Epithelial cell of prostate (primary cell): ENCODE data around the gene SERPINB10.
"Not testable (repeated sequence)": the region's sequence is repeated elsewhere in the genome, so short reads cannot be mapped to it uniquely, and the experiment has no call there.

Experiments
- DNase-seq: peaks from one replicate; pipeline ENCODE4 v3.0.0-alpha.2; 2011; ENCODE audit warnings: low read depth, low spot score
- H3K27ac ChIP-seq: fragments of 450-650 bp; 2 replicates; pipeline ENCODE4 v1.5.1; 2017; ENCODE audit warnings: mild to moderate bottlenecking

The SERPINB10 gene

GRCh38 chr18:63890237-63890949, 17.4 kb upstream of the SERPINB10 start:
- DNase-seq: no peak
- peak overlapping the region; percentile 95 for H3K27ac ChIP-seq

- DNase-seq: no peak
- peak overlapping the region; percentile 95 for H3K27ac ChIP-seq
These were observed 16.8 kb upstream of the SERPINB10 start for GRCh38 chr18:63890950-63891304.

GRCh38 chr18:63892566-63892965, 15.2 kb upstream of the SERPINB10 start:
- H3K27ac ChIP-seq: peak overlapping the region; percentile 25
- DNase-seq: no peak

- no peak for DNase-seq
- peak overlapping the region; percentile 25 for H3K27ac ChIP-seq
These were observed 13.5 kb upstream of the SERPINB10 start for GRCh38 chr18:63894106-63894772.

- H3K27ac ChIP-seq: peak overlapping the region; percentile 23
- DNase-seq: no peak
These were observed 12.6 kb upstream of the SERPINB10 start for GRCh38 chr18:63895190-63895589.

- DNase-seq: no peak
- H3K27ac ChIP-seq: peak overlapping the region; percentile 4
These were observed 10.7 kb upstream of the SERPINB10 start for GRCh38 chr18:63897072-63897471.

GRCh38 chr18:63899206-63899605, 8.6 kb upstream of the SERPINB10 start:
- DNase-seq: no peak
- no peak overlapping the region for H3K27ac ChIP-seq

GRCh38 chr18:63903851-63904570, 3.7 kb upstream of the SERPINB10 start:
- no peak for DNase-seq
- H3K27ac ChIP-seq: no peak overlapping the region

GRCh38 chr18:63904694-63905093, 3.1 kb upstream of the SERPINB10 start:
- DNase-seq: no peak
- peak overlapping the region; percentile 4 for H3K27ac ChIP-seq

- DNase-seq: no peak
- peak overlapping the region; percentile 4 for H3K27ac ChIP-seq
These were observed 2.4 kb upstream of the SERPINB10 start for GRCh38 chr18:63905361-63905760.

- no peak for DNase-seq
- H3K27ac ChIP-seq: no peak overlapping the region
These were observed 1.7 kb upstream of the SERPINB10 start for GRCh38 chr18:63906056-63906455.

- DNase-seq: no peak
- H3K27ac ChIP-seq: no peak overlapping the region
These were observed 1.1 kb downstream of the SERPINB10 start for GRCh38 chr18:63908858-63909257.

GRCh38 chr18:63909870-63910269, 2.1 kb downstream of the SERPINB10 start:
- no peak for DNase-seq
- H3K27ac ChIP-seq: no peak overlapping the region

GRCh38 chr18:63917817-63918216, 10.1 kb downstream of the SERPINB10 start:
- DNase-seq: no peak
- H3K27ac ChIP-seq: no peak overlapping the region

GRCh38 chr18:63922049-63922448, 14.3 kb downstream of the SERPINB10 start:
- DNase-seq: no peak
- no peak overlapping the region for H3K27ac ChIP-seq

- DNase-seq: no peak
- H3K27ac ChIP-seq: no peak overlapping the region
These were observed 16.8 kb downstream of the SERPINB10 start for GRCh38 chr18:63924551-63924950.

- no peak for DNase-seq
- H3K27ac ChIP-seq: no peak overlapping the region
These were observed 20.6 kb downstream of the SERPINB10 start for GRCh38 chr18:63928331-63928730.

GRCh38 chr18:63929369-63929768, 21.6 kb downstream of the SERPINB10 start:
- not testable (repeated sequence) for DNase-seq, H3K27ac ChIP-seq

GRCh38 chr18:63930773-63931354, 23.1 kb downstream of the SERPINB10 start:
- no peak for DNase-seq
- no peak overlapping the region for H3K27ac ChIP-seq

- DNase-seq: peak; percentile 24
- no peak overlapping the region for H3K27ac ChIP-seq
These were observed 28.6 kb downstream of the SERPINB10 start for GRCh38 chr18:63936156-63936931.
